Hair follicle dermal papilla cell (primary cell): Measurements from ENCODE around the gene OR4Q2. TPM values are rescaled to one million over a fixed set of nuclear protein-coding genes. Genes with fewer than 3 reads are reported as not detected.

Experiments
- total RNA-seq: library from RNA; depleted of rRNA; stranded (reverse); fragments of >200 nt; gene quantifications from 2 replicates; pipeline ENCODE4 v1.2.3, GENCODE V29; 2012

The OR4Q2 gene
- not detected in 2 replicates for total RNA-seq

GRCh38 chr14:20001863-20002262 is at the start of gene OR4Q2:
TSS of gene OR4Q2 (plus strand) at chr14:20002163.

GRCh38 chr14:19975291-19975690 is 26.7 kb upstream of the OR4Q2 start, which contains the start of gene OR4K15:
TSS of gene OR4K15 (plus strand) at chr14:19975591. CDS start at chr14:19975591, 0 bp downstream.

GRCh38 chr14:20019257-20019865 is 17.4 kb downstream of the OR4Q2 start, which contains the start of gene OR4K14:
TSS of gene OR4K14 (minus strand) at chr14:20019307. CDS start at chr14:20015193, 4,114 bp downstream.

GRCh38 chr14:20035938-20036337 is 34.0 kb downstream of the OR4Q2 start, which contains the start of gene OR4K13:
TSS of gene OR4K13 (minus strand) at chr14:20036038. CDS start at chr14:20034758, 1,280 bp downstream.

Other genes with a start within 250 kb of the OR4Q2 start
- gene OR4M1, start 228.7 kb upstream of the OR4Q2 start, total RNA-seq: not detected in 2 replicates
- not detected in 2 replicates for gene OR4N2, start 198.4 kb upstream of the OR4Q2 start, total RNA-seq
- not detected in 2 replicates for gene OR4K2, start 127.0 kb upstream of the OR4Q2 start, total RNA-seq
- not detected in 2 replicates for gene OR4K5, start 81.6 kb upstream of the OR4Q2 start, total RNA-seq
- gene OR4K1, start 71.2 kb upstream of the OR4Q2 start, total RNA-seq: not detected in 2 replicates
- not detected in 2 replicates for gene OR4K15, start 26.6 kb upstream of the OR4Q2 start, total RNA-seq
- not detected in 2 replicates for gene OR4K14, start 17.1 kb downstream of the OR4Q2 start, total RNA-seq
- gene OR4K13, start 33.9 kb downstream of the OR4Q2 start, total RNA-seq: not detected in 2 replicates
- gene OR4L1, start 57.9 kb downstream of the OR4Q2 start, total RNA-seq: not detected in 2 replicates
- not detected in 2 replicates for gene OR4K17, start 108.6 kb downstream of the OR4Q2 start, total RNA-seq
- not detected in 2 replicates for gene OR4N5, start 136.7 kb downstream of the OR4Q2 start, total RNA-seq
- gene OR11G2, start 188.7 kb downstream of the OR4Q2 start, total RNA-seq: not detected in 2 replicates
- not detected in 2 replicates for gene OR11H6, start 221.5 kb downstream of the OR4Q2 start, total RNA-seq
- not detected in 2 replicates for gene OR11H7, start 226.8 kb downstream of the OR4Q2 start, total RNA-seq
- not detected in 2 replicates for gene OR11H4, start 237.1 kb downstream of the OR4Q2 start, total RNA-seq